ENCODE measurements around the gene SLC6A8.
"Not testable (repeated sequence)": the region's sequence is repeated elsewhere in the genome, so short reads cannot be mapped to it uniquely, and the experiment has no call there.

SLC6A8 gene

DNA sequence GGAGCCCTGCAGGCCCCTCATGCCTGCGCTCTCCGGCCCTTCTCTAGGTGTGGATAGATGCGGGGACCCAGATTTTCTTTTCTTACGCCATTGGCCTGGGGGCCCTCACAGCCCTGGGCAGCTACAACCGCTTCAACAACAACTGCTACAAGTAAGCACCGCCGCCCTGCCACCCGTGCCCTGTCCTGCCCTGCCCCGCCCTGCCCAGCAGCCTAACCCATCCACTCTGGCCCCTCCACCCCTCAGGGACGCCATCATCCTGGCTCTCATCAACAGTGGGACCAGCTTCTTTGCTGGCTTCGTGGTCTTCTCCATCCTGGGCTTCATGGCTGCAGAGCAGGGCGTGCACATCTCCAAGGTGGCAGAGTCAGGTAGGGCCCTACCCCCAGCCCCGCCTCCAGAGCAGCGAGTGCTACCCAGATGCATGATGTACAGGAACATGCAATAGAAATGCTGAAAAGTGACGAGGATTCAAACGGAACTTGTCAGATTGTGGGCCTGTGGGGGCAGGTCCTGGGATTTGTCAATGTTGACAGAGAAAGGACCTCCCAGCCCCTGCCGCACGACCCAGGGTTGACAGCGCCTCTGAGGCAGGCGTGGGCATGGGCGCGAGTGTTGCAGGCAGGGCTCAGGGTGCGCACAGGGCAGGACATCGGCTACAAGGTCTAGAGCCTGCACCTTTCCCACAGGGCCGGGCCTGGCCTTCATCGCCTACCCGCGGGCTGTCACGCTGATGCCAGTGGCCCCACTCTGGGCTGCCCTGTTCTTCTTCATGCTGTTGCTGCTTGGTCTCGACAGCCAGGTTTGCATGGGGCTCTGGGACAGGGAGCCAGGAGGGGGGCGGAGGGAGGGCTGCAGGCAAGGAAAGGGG is 5.7 kb downstream of the SLC6A8 start:
- DNase-seq (ENCODE audit: low read depth), result no peak

DNA sequence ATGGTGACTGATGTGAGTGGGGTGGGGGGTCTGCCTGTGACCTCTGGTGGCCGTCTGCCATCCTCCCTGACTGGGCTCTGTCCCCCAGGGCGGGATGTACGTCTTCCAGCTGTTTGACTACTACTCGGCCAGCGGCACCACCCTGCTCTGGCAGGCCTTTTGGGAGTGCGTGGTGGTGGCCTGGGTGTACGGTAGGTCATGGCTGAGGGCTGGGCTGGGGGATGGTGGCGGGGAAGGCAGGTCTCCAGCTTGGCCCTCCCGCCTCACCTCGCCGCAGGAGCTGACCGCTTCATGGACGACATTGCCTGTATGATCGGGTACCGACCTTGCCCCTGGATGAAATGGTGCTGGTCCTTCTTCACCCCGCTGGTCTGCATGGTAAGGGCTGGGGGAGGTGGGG is 6.5 kb downstream of the SLC6A8 start:
- not testable (repeated sequence) for DNase-seq (ENCODE audit: low read depth)

DNA sequence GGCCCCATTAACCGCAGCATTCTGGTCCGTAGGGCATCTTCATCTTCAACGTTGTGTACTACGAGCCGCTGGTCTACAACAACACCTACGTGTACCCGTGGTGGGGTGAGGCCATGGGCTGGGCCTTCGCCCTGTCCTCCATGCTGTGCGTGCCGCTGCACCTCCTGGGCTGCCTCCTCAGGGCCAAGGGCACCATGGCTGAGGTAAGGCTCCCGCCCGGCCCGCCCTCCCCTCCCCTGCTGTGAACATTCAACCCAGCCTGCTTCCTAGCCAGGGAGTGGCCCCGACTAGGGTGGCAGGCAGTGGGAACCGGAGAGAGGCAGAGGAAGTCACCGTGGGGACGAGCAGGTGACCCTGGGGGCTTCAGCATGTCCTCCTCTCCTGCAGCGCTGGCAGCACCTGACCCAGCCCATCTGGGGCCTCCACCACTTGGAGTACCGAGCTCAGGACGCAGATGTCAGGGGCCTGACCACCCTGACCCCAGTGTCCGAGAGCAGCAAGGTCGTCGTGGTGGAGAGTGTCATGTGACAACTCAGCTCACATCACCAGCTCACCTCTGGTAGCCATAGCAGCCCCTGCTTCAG is 7.1 kb downstream of the SLC6A8 start:
- no peak for DNase-seq (ENCODE audit: low read depth)

DNA sequence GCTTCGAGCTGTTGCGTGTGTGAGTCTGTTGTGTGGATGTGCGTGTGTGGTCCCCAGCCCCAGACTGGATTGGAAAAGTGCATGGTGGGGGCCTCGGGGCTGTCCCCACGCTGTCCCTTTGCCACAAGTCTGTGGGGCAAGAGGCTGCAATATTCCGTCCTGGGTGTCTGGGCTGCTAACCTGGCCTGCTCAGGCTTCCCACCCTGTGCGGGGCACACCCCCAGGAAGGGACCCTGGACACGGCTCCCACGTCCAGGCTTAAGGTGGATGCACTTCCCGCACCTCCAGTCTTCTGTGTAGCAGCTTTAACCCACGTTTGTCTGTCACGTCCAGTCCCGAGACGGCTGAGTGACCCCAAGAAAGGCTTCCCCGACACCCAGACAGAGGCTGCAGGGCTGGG is 8.4 kb downstream of the SLC6A8 start:
- no peak for DNase-seq (ENCODE audit: low read depth)

DNA sequence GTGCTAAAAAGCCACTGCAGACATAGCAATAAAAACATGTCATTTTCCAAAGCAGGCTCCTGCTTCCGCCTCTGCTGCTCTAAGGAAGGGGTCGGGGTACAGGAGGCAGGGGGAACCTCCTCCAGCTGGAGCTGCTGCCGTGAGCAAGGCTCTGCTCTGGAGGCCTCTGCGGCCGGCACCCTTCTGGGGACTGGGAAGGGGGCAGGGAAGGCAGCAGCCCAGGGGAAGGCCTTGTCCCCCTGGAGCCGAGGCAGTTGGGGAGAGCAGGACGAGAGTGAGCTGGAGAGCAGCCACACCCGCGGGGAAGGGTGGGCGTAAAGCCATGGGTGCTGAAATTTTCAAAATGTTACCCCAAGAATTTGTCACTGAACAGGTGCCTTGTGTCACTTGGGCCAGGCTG is 8.8 kb downstream of the SLC6A8 start:
- not testable (repeated sequence) for DNase-seq (ENCODE audit: low read depth)

DNA sequence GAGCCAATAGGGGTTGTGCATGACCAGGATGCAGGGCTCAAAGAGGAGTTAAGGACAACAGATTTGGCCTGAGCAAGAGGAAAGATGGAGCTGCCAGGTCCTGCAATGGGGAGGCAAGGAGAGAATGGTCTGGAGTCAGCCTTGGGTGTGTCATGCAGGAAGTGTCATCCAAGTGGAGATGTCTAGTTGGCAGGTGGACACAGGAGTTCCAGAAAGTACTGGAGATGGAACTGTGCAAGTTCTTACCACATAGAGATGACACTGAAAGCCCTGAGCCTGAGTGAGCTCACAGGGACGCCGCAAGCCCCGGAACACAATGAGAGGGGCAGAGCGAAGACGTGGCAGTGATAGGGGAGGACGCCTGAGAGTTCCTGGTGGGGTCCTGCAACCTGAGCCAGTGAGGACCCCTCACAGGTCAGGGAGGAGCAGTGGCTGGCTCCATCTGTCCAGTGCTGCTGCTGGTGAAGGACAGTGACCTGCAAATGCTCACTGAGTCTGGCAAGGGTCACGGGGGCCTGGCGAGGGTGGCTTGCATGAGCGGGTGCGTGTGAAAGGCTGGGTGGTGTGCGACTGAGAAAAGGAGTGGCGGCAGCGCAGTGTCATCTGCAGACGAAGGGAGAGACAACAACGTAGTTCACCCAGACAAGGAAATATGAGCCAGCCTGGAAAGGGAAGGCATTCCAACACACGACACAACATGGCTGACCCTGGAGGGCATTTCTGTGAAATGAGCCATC is 9.4 kb downstream of the SLC6A8 start:
- not testable (repeated sequence) for DNase-seq (ENCODE audit: low read depth)

DNA sequence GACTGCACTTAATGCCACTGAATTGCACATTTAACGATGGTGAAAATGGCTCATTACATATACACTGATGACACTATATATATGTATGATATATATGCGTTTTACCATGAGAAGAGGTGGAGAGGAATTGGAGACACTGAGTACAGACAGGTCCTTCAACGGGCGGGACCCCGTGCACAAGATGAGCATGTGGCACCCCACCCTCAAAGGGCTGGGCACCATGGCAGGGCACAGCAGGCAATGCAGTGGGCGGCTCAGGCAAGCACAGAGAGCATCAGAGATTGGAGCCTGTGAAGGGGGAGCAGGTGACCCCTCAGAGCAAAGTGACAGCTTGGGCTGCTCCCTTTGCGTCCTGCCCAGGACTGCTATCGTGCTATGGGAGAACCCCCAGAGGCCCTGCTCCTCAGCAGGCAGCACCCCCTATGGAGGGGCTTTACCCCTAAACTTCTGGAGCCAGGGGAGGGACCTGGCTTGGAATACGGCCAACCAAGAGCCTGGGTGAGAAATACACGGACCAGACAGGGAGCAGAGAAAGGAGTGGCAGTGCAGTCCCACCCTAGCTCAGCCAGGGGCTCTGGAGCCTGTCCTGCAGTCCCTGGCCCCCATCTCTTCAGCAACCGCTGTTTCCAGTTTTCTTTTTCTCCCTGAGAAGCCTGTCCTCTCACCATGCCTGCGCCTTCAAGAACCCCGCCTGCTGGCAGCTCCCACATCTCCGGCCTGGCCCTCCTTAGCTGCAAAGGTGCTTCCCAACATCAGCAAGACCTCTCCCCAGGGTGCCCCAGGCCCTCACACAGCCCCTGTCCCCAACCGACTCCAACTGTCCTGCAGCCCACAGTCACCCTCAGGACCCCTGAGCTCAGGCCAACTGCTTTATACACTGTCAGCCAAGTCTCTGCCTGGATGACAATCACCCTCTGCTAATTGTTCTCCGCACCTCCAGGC is 10.5 kb downstream of the SLC6A8 start:
- no peak for DNase-seq (ENCODE audit: low read depth)

DNA sequence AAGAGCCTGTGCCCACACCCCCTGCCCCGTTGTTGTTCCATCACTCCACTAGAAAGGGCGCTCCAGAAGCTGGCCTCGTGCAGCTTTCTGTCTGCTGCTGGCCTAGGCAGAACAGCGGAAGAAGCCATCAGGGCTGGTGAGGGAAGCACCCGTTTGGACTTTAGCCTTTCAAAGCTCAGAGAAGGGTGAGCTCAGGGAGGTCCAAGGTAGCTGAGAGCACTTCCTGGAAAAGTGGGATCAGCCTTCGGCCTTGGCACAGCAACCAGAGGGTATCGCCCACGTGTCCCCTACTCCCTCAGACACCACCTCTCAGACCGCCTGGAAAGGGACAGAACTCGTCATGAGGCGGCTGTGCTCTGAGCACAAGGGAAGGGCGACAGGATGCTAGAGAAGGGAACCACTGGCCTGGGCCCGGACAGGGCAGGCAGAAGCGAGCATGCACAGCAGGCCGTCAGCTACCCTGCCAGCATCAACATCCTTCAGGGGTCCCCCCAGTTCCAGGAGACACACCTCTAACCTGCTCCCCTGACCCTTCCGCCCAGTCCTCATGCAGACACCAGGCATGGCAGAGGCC is 11.6 kb downstream of the SLC6A8 start:
- DNase-seq (ENCODE audit: low read depth), result not testable (repeated sequence)

DNA sequence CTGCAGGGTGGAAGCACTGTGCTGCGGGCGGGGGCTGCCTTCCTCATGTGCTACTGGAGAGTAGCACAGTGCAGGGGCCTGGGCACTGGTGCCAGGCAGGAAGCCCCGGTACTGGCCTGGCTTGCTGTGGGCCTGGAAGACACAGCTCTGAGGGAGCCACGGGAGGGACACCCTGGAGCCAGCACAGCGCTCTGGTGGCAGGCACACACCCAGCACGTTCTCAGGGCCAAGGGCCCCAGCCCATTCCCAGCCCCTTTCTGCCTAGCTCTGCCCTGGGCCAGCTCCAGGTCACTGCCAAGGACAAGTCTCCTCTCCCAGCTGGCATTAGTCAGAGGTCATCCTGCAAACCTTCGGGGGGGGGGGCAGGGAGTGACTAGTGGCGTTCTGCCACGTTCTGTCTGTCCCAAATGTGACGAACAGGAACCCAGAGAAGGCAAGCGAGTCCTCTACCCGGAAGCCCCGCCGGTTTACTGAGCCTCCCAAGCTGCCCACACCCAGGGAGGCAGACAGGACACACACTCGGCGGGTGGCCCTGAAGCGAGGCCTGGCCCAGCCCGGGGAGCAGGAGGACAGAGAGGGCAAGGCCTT is 12.2 kb downstream of the SLC6A8 start:
- not testable (repeated sequence) for DNase-seq (ENCODE audit: low read depth)

DNA sequence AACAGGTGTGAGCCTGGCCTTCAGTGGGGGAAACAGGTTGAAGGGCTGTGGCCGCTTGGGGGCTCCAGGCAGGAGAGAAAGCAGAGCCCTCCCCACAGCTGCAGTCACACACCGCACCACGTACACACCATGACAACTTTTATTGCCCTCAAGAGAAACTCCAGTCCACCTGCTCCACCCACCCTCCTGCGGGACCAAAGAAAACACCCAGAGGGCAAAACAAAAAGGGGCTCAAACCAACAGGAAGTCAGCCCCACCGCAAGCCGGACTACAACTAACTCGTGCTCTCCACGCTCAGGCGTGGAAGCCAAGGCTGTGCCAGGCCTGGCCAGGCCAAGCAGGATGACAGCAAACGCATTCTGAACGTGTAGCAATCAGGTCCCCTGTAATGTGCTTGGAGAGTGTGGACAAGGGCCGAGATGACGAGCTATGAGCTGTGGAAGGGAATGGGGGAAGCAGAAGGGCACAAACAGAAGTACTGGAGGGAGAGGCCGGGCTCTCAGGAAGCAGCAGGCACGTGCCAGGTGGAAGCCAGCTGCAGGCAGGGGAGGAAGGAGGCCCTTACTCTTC is 12.7 kb downstream of the SLC6A8 start:
- no peak for DNase-seq (ENCODE audit: low read depth)

DNA sequence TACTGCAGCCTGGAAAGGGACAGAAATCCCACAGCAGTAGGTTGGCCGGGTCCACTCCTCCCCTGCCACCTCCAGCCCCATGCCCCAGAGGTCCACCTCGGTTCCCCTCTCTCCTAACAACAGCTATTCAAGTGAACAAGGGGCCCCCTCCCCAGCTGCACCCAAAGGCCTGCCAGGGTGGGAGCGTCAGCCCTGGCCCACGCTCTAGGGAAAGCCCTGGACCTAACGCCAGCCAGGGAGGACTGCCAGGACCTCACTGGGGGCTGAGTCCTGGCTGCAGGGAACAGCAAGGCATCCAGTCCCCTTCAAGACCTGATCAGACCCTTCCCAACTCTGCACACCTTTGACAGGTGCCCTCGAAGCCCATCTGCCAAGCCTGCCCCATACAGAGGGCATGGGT is 13.2 kb downstream of the SLC6A8 start:
- no peak for DNase-seq (ENCODE audit: low read depth)

DNA sequence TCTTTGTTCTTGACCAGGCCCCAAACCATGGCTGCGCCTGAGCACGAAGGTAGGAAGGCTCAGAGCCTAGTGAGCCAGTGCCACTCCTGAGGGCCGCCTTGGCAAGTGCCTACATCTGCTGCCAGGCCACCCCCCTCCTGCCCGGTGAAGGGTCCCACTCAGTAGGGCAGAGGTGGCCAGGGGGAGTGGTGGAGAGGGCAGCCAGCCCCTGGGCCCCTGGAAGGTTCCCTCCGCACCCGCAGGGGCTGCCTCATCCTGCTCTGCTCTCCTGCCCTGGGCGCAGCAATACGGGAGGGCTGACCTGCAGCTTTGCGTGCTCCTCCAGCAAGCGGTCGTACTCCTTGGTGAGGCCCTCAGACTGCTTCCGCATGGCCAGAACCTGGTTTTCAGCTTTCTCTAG is 14.0 kb downstream of the SLC6A8 start:
- no peak for DNase-seq (ENCODE audit: low read depth)

DNA sequence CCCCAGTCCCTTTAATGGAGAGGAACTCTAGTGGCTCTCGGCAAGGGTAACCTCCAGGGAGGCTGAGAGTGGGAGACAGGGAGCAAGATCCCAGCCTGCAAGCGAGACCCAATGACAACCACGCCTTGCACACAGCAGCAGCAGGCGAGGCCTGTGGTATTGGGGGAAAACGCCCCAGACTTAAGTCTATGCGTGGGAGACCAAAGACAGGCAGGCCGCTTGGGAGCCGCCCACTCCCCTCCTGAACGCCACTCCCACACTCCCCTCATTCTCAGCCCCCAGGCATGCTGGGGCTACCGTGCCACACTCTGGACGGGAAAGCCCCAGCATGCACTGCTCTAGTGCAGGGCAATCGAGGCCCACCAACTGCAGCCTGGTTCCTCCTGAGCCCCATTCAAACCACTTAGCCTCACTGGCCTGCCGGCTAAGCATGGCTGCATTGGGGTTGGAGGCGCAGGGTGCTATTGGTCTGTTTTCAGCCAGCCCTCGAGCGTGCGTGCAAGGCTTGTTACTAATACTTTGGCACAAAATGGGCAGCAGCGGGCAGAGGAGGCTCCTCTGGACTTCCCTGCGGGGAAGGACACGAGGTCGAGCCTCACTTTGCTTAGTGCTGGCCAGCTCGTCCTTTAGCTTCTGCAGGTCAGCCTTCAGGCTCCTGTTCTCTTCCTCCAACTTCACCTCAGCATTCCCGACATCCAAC is 14.8 kb downstream of the SLC6A8 start:
- no peak for DNase-seq (ENCODE audit: low read depth)

DNA sequence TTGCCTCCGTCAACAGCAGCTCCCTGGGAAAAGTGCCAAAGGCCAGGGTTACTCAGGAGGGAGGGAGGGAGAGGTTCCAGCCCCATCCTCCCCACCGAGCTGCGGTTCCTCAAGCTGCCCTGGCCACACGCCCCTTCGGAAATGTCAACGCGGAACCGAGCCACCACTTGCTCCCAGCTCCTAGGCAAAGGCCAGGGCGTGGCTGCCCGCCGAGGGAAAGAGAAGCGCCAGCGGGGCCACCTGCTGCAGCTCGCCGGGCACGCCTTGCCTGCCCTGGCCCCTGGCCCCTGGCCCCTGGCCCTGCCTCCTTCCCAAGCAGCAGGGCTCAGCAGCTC is 15.3 kb downstream of the SLC6A8 start:
- no peak for DNase-seq (ENCODE audit: low read depth)

DNA sequence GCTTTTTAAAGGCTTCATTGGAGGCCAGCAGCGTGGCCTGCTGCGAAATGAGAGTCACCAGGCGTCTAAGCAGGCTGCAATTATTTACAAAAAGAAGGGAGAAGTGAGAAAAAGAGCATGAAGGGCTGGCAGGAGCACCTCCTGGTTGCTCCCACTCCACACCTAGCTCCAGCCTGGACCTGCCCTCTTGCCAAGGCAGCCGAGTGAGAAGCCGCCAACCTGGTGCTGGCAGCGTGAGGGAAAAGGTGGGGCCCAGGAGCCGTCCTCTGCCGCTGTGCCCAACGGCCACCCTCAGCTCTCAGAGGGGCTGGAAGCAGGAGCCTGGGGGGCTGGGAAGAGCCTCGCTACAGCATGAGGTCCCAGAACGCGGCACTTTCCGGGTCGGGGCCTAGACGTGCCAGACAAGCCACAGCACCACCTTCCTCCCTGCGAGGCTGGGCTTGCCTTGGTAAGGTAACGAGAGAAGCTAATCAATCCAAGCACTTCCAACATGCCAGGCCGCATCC is 16.3 kb downstream of the SLC6A8 start:
- no peak for DNase-seq (ENCODE audit: low read depth)

DNA sequence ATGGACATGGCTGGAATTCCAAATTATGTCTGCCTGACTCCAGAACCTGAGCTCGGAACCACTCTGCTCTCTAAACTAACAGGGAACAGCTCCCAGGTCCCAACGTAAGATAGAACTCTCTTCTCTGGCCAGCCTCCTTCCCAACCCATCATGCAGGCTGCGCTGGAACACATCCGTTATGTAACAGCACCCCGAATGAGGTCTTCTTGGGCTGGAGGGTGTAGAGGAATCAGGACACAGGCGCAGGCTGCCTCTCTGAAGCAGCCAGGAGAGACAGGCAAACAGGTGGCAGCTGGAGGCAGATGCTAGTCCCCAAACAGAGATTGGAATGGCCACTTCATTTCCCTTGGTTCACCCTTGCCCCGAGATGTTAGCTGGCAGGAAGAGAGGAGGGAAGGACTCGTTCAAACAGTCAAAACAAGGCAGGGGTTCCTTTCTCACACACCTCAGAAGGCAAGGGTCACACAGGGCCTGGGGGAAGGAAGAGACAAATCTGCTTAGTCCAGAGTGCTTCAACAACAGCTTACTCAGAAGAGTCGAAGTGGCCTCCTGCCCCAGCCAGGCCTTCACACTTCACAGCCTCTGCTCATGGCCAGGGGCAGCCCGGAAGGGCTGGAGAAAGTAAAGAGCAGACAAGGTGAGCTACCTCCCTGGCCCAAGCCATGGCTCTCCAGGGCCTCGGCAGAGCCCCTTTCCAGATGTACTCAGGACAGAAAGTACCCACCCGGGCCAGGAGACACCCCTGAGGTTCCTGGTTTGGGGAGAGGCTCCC is 17.1 kb downstream of the SLC6A8 start:
- DNase-seq (ENCODE audit: low read depth), result not testable (repeated sequence)

DNA sequence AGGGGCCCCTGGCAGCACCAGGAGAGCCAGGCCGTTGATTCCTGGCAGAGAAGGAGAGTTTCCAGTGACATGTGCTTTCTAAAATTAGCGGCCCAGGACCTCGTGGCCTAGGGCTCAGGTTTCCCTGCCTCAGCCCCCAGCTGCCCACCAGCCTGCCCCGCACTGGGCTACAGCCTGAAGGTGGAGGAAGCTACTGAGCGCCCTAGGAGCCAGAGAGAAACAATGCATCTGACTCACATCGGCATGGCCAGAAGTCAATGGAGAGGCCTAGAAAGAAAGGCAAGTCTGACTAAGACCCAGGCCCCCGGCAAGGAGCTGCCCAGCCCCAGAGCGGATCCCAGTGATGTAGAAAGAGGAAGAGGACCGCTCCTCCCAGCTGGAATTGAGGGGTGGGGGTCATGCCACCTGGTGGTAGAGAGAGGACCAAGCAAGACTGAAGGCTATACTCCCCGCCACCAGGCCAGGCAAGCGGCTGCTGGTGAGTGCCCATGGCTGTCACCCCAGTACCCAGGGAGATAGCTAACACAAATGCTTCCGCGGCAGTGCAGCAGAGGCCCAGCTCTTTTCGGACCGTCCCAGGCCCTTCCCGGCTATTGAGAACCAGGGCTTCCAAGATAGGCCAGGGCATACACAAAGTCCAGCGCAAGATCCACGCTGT is 17.8 kb downstream of the SLC6A8 start:
- not testable (repeated sequence) for DNase-seq (ENCODE audit: low read depth)

DNA sequence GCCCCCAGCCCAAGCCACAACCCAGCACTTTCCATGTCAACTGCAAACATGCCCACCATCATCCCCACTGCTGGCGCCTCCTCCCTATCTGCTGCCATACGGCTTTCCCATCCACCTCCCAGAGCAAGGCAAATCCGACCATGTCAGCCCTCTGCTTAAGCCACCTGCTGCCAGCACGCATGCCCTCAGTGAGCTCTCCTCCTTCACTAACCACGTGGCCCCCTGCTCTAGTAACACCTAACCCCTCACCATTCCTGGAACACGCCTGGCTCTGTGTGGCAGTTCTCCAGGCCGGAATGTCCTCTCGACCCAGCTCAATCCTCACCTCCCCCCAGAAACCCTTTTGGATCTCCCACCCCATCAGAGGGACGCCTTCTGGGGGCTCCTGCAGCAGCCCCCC is 19.1 kb downstream of the SLC6A8 start:
- no peak for DNase-seq (ENCODE audit: low read depth)

DNA sequence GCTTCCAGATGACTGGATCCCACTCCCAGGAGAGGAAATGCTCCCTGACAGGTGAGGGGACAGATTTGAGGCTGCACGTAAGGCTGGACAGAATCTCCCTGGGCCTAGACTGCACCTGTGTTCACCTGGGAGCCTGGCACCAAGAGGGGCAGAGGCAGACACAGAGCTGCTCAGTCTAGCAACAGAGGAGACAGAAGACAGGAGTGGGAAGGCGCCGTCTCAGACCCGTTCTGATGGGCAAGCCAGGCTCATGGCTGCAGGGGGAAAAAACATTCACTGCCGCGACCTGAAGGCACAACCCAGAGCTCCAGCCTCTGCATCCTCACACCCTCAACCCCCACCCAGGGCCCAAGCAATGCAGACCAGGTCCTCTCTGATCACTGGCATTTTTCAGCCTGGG is 19.7 kb downstream of the SLC6A8 start:
- no peak for DNase-seq (ENCODE audit: low read depth)

Measured in stimulated activated CD4-positive, alpha-beta T cell treated with anti-CD3 and anti-CD28 coated beads, Interleukin-2, amount 100 ng/mL, for 4 hours (primary cell).